Neuronal stem cell (in vitro differentiated cells): ENCODE data around the gene MAML2.

Experiments used
- DNase-seq: peaks from one replicate; pipeline ENCODE4 v3.0.0-alpha.2; 2013; ENCODE audit warnings: low spot score
- H2AFZ ChIP-seq: one replicate; pipeline ENCODE4 v1.6.1; 2013; ENCODE audit warnings: mild to moderate bottlenecking, low read length, inconsistent platforms
- H2AK5ac ChIP-seq: 2 replicates; pipeline ENCODE4 v1.6.1; 2013; ENCODE audit warnings: low read depth, mild to moderate bottlenecking, inconsistent platforms, low read length, moderate library complexity, mixed read lengths
- H2BK120ac ChIP-seq: 2 replicates; pipeline ENCODE4 v1.6.1; 2013; ENCODE audit warnings: low read depth, mild to moderate bottlenecking, inconsistent platforms, low read length, moderate library complexity, mixed read lengths
- H2BK12ac ChIP-seq: one replicate; pipeline ENCODE4 v1.6.1; 2013; ENCODE audit warnings: low read length, inconsistent platforms
- H2BK15ac ChIP-seq: 2 replicates; pipeline ENCODE4 v1.6.1; 2013; ENCODE audit warnings: mild to moderate bottlenecking, low read length, inconsistent platforms, mixed read lengths
- H2BK5ac ChIP-seq: one replicate; pipeline ENCODE4 v1.6.1; 2013; ENCODE audit warnings: inconsistent platforms, mild to moderate bottlenecking, low read length, moderate library complexity
- H3K14ac ChIP-seq: one replicate; pipeline ENCODE4 v1.6.1; 2013; ENCODE audit warnings: low read length, inconsistent platforms
- H3K18ac ChIP-seq: 2 replicates; pipeline ENCODE4 v1.6.1; 2013; ENCODE audit warnings: low read length, inconsistent platforms
- H3K23ac ChIP-seq: 2 replicates; pipeline ENCODE4 v1.6.1; 2013; ENCODE audit warnings: low read depth, mild to moderate bottlenecking, mixed read lengths, low read length, inconsistent platforms; ENCODE audit not compliant: poor library complexity
- H3K27ac ChIP-seq: replicated peaks from 3 replicates; pipeline ENCODE4 v1.5.1; 2013; ENCODE audit warnings: low read length, inconsistent platforms
- H3K27me3 ChIP-seq, 3 experiments: 2 replicates each; pipeline ENCODE4 v1.6.1; 2013; ENCODE audit warnings: low read length in 3 of 3, mild to moderate bottlenecking in 2 of 3, inconsistent platforms in 1 of 3, low read depth in 1 of 3, mixed read lengths in 1 of 3, moderate library complexity in 1 of 3; ENCODE audit not compliant: control insufficient read depth in 3 of 3, insufficient read depth in 3 of 3
- H3K36me3 ChIP-seq, 2 donors: replicated peaks in 1 of 2; 2 replicates each; pipeline ENCODE4 v1.6.1; 2013; ENCODE audit warnings: low read length in 2 of 2; ENCODE audit not compliant: control insufficient read depth in 2 of 2, insufficient read depth in 2 of 2
- H3K4ac ChIP-seq: 2 replicates; pipeline ENCODE4 v1.6.1; 2013; ENCODE audit warnings: inconsistent platforms, mild to moderate bottlenecking, low read length, moderate library complexity
- H3K4me1 ChIP-seq, 2 donors: 1 replicate in 1 of 2; 2 replicates in 1 of 2; pipeline ENCODE4 v1.6.1; 2013; ENCODE audit warnings: low read length in 2 of 2, low read depth in 1 of 2; ENCODE audit not compliant: control insufficient read depth in 2 of 2, insufficient read depth in 1 of 2
- H3K4me2 ChIP-seq: one replicate; pipeline ENCODE4 v1.6.1; 2013; ENCODE audit warnings: mild to moderate bottlenecking, low read length, inconsistent platforms; ENCODE audit not compliant: insufficient read depth, poor library complexity, severe bottlenecking
- H3K4me3 ChIP-seq, 2 donors: 2 replicates each; pipeline ENCODE4 v1.5.1; 2013; ENCODE audit warnings: low read length in 2 of 2, mild to moderate bottlenecking in 2 of 2, inconsistent platforms in 1 of 2, moderate library complexity in 1 of 2
- H3K79me1 ChIP-seq: one replicate; pipeline ENCODE4 v1.6.1; 2013; ENCODE audit warnings: low read depth, mild to moderate bottlenecking, inconsistent platforms, low read length, moderate library complexity
- H3K9ac ChIP-seq: one replicate; pipeline ENCODE4 v1.6.1; 2013; ENCODE audit warnings: mild to moderate bottlenecking, low read depth, low read length, inconsistent platforms; ENCODE audit not compliant: poor library complexity
- H3K9me3 ChIP-seq, 2 donors: replicated peaks in 1 of 2; 2 replicates each; pipeline versions ENCODE3 to v1.6.1; 2013; ENCODE audit warnings: low read length in 2 of 2, mild to moderate bottlenecking in 2 of 2, inconsistent platforms in 1 of 2, low read depth in 1 of 2, mixed read lengths in 1 of 2, moderate library complexity in 1 of 2; ENCODE audit not compliant: control insufficient read depth in 2 of 2, insufficient read depth in 1 of 2
- H4K8ac ChIP-seq: one replicate; pipeline ENCODE4 v1.6.1; 2013; ENCODE audit warnings: low read depth, mild to moderate bottlenecking, inconsistent platforms, low read length, moderate library complexity
- H4K91ac ChIP-seq: one replicate; pipeline ENCODE4 v1.6.1; 2013; ENCODE audit warnings: low read length, low read depth, mild to moderate bottlenecking, inconsistent platforms; ENCODE audit not compliant: poor library complexity
- WGBS, 2 donors: extraction: QIAGEN DNeasy Blood & Tissue Kit; methylation state at CpG; one replicate each; pipeline ENCODE4 v1.1.7; 2013; ENCODE audit warnings: missing lambda C conversion rate in 2 of 2, mixed read lengths in 1 of 2; ENCODE audit not compliant: insufficient read length in 2 of 2, insufficient replicate concordance in 1 of 2; ENCODE audit errors: extremely low coverage in 2 of 2; 5-methylcytosine and 5-hydroxymethylcytosine counted together

MAML2 gene

GRCh38 chr11:96294289-96294688, 48.7 kb downstream of the MAML2 start:
- H2AFZ ChIP-seq, result no peak overlapping the region
- H3K27me3 ChIP-seq, result no peaks in the 10 kb centered on the region
- H3K23ac ChIP-seq, result no peak overlapping the region
- H2BK15ac ChIP-seq, result no peak overlapping the region
- H3K27ac ChIP-seq, result no peak overlapping the region
- H3K79me1 ChIP-seq, result no peaks in the 10 kb centered on the region
- no peak overlapping the region for H2AK5ac ChIP-seq
- H2BK120ac ChIP-seq, result no peak overlapping the region
- no peak overlapping the region for H3K4me3 ChIP-seq
- no peak for DNase-seq
- H4K91ac ChIP-seq, result no peak overlapping the region
- peaks cover under 1 to 18% of the 10 kb centered on the region in 2 donors for H3K4me1 ChIP-seq
- H3K36me3 ChIP-seq, result peaks cover 0 to 3% of the 10 kb centered on the region in 2 donors
- H3K4me2 ChIP-seq, result no peak overlapping the region
- H3K9me3 ChIP-seq, result no peaks in the 10 kb centered on the region
- no peak overlapping the region for H3K4ac ChIP-seq
- no CpG with 5 or more reads among the region's 3 CpGs for WGBS, 2 donors
- H3K9ac ChIP-seq, result no peak overlapping the region
- no peak overlapping the region for H2BK12ac ChIP-seq
- H4K8ac ChIP-seq, result no peak overlapping the region
- no peak overlapping the region for H3K14ac ChIP-seq
- H2BK5ac ChIP-seq, result no peak overlapping the region
- H3K18ac ChIP-seq, result no peak overlapping the region

GRCh38 chr11:96293598-96294021, 49.4 kb downstream of the MAML2 start:
- no peak overlapping the region for H3K4me3 ChIP-seq
- no peak overlapping the region for H4K91ac ChIP-seq
- no CpG with 5 or more reads among the region's 3 CpGs for WGBS, 2 donors

DNA sequence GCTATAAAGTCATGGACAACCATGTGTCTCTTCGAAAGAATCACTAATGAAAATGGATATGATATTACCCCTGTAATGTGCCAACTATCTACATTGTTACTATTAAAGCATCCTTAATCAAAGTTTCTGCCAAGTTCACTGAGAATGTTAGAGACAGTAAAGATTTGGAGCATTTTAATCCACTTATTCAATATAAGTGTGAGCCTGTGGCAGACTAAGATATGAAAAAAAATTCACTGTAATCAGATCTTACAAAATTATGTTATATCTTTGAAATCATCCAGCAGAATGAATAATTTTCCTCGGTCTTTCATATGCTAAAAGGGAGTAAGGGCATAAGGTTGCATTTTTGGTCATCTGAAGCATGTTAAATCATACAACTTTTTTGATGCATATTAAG, 49.9 kb downstream of the MAML2 start:
- Histone ChIP-seq H3K4me1 (peaks cover 0 to 18% of the 10 kb centered on the region in 2 donors), H3K27ac (no peak overlapping the region), H4K91ac (no peak overlapping the region), H2BK120ac (no peak overlapping the region), H2BK5ac (no peak overlapping the region), H3K27me3 (no peaks in the 10 kb centered on the region), H4K8ac (no peak overlapping the region), H3K4me3 (no peak overlapping the region), H3K4me2 (no peak overlapping the region), H3K79me1 (no peaks in the 10 kb centered on the region), H3K18ac (no peak overlapping the region), H3K14ac (no peak overlapping the region), H3K9me3 (no peaks in the 10 kb centered on the region), H2BK15ac (no peak overlapping the region), H3K4ac (no peak overlapping the region), H2AK5ac (no peak overlapping the region), H3K23ac (no peak overlapping the region), H2AFZ (no peak overlapping the region), H2BK12ac (no peak overlapping the region), H3K36me3 (peaks cover 0 to 3% of the 10 kb centered on the region in 2 donors), H3K9ac (no peak overlapping the region)
- no peak for DNase-seq
- no CpG with 5 or more reads among the region's 2 CpGs for WGBS, 2 donors

More at GRCh38 chr11:96293598-96294021, 49.4 kb downstream of the MAML2 start:
- H2BK120ac ChIP-seq, result no peak overlapping the region
- no peak overlapping the region for H3K18ac ChIP-seq
- no peak overlapping the region for H2AK5ac ChIP-seq
- H2BK5ac ChIP-seq, result no peak overlapping the region
- H3K36me3 ChIP-seq, result peaks cover 0 to 3% of the 10 kb centered on the region in 2 donors
- H2BK12ac ChIP-seq, result no peak overlapping the region
- no peak overlapping the region for H2AFZ ChIP-seq
- H3K23ac ChIP-seq, result no peak overlapping the region
- no peak overlapping the region for H3K4me2 ChIP-seq
- no peak overlapping the region for H4K8ac ChIP-seq
- peaks cover 0 to 18% of the 10 kb centered on the region in 2 donors for H3K4me1 ChIP-seq
- no peak overlapping the region for H3K4ac ChIP-seq
- no peaks in the 10 kb centered on the region for H3K27me3 ChIP-seq
- DNase-seq, result no peak
- no peak overlapping the region for H3K14ac ChIP-seq
- no peaks in the 10 kb centered on the region for H3K9me3 ChIP-seq
- H3K9ac ChIP-seq, result no peak overlapping the region
- H3K79me1 ChIP-seq, result no peaks in the 10 kb centered on the region
- H2BK15ac ChIP-seq, result no peak overlapping the region
- H3K27ac ChIP-seq, result no peak overlapping the region

GRCh38 chr11:96292291-96293010, 50.5 kb downstream of the MAML2 start:
- no peak overlapping the region for H3K23ac ChIP-seq
- no peak overlapping the region for H2BK5ac ChIP-seq
- no peak overlapping the region for H2BK12ac ChIP-seq
- H3K4ac ChIP-seq, result no peak overlapping the region
- H3K4me3 ChIP-seq, result no peak overlapping the region
- H3K18ac ChIP-seq, result no peak overlapping the region
- H2AK5ac ChIP-seq, result no peak overlapping the region
- H3K9ac ChIP-seq, result no peak overlapping the region
- H2BK120ac ChIP-seq, result no peak overlapping the region
- no peak overlapping the region for H2BK15ac ChIP-seq
- H4K8ac ChIP-seq, result no peak overlapping the region
- no peak for DNase-seq
- H4K91ac ChIP-seq, result no peak overlapping the region
- H3K79me1 ChIP-seq, result no peaks in the 10 kb centered on the region
- no peak overlapping the region for H2AFZ ChIP-seq
- H3K27me3 ChIP-seq, result no peaks in the 10 kb centered on the region
- peaks cover 0 to 18% of the 10 kb centered on the region in 2 donors for H3K4me1 ChIP-seq
- no peak overlapping the region for H3K14ac ChIP-seq
- H3K27ac ChIP-seq, result no peak overlapping the region
- H3K9me3 ChIP-seq, result no peaks in the 10 kb centered on the region
- H3K36me3 ChIP-seq, result peaks cover 0 to 3% of the 10 kb centered on the region in 2 donors
- H3K4me2 ChIP-seq, result no peak overlapping the region
